ENCODE measurements around the gene GUCY1B1. TPM values are rescaled to one million over a fixed set of nuclear protein-coding genes. Genes with fewer than 3 reads are reported as not detected.

GUCY1B1 gene
- total RNA-seq, 1 experiment from 2014 or later = not detected

DNA sequence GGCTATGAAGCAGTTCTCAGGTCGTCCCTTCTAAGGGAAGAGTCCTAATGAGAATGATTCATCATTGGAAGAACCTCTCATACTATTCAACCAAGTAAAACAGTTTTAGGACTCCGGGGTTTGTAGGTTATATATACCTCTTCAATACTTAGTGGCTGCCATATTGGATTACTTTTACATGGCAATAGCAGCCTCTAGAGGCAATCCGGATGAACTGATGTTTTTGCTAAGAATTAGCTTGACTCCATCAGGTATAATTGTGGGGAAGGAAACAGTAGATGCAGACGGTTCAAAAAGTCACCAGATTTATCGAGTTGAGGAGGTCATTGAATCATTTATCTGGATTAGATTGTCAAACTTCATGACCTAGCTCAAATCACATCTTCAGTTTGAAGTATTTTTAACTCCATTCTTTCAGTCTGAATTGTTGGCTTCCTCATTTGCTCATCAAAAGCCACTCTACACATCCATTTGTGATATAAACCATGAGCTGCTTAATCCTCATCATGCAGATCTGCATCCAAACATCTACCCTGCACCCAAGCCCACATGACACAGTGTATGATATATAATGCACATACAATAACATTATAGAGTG is 28.4 kb downstream of the GUCY1B1 start:
- H3K27ac Mint-ChIP-seq (ENCODE audit: low read depth, unreplicated experiment) = no peak overlapping the region
- no peaks in the 10 kb centered on the region for H3K36me3 Mint-ChIP-seq (ENCODE audit: insufficient read depth, unreplicated experiment)
- POLR2A ChIA-PET = interaction anchor here (0.6 to 1.0 kb wide), 4 partner anchors 10 to 933 kb away, joined by 3 to 4 read pairs (median 4); no protein-coding TSS in a partner anchor
- CTCF ChIA-PET = interaction anchor here (0.5 to 3.5 kb wide), 42 partner anchors 9 to 982 kb away, joined by 3 to 43 read pairs (median 3); partner anchors contain the start of gene CTSO
- H3K27me3 Mint-ChIP-seq (ENCODE audit: insufficient read depth, unreplicated experiment) = no peaks in the 10 kb centered on the region
- intact Hi-C loops (cut with micrococcal nuclease) = loop anchor here (1.0 kb wide), 4 partner anchors 345 to 980 kb away; no protein-coding TSS in a partner anchor
- TF ChIP-seq, protein P1, sequence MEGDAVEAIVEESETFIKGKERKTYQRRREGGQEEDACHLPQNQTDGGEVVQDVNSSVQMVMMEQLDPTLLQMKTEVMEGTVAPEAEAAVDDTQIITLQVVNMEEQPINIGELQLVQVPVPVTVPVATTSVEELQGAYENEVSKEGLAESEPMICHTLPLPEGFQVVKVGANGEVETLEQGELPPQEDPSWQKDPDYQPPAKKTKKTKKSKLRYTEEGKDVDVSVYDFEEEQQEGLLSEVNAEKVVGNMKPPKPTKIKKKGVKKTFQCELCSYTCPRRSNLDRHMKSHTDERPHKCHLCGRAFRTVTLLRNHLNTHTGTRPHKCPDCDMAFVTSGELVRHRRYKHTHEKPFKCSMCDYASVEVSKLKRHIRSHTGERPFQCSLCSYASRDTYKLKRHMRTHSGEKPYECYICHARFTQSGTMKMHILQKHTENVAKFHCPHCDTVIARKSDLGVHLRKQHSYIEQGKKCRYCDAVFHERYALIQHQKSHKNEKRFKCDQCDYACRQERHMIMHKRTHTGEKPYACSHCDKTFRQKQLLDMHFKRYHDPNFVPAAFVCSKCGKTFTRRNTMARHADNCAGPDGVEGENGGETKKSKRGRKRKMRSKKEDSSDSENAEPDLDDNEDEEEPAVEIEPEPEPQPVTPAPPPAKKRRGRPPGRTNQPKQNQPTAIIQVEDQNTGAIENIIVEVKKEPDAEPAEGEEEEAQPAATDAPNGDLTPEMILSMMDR (IDR thresholded peaks at IDR 0.05; ENCODE audit: unreplicated experiment) = peak; percentile 74
- DNase-seq (ENCODE audit: unreplicated experiment) = peak; percentile 73
- H3K4me1 Mint-ChIP-seq (ENCODE audit: insufficient read depth, unreplicated experiment) = peaks cover 5% of the 10 kb centered on the region
- BruUV-seq (replicated peaks) = no TSS peak
- H3K9me3 Mint-ChIP-seq (ENCODE audit: unreplicated experiment) = no peaks in the 10 kb centered on the region
- no peak overlapping the region for H3K4me3 Mint-ChIP-seq (ENCODE audit: unreplicated experiment)

DNA sequence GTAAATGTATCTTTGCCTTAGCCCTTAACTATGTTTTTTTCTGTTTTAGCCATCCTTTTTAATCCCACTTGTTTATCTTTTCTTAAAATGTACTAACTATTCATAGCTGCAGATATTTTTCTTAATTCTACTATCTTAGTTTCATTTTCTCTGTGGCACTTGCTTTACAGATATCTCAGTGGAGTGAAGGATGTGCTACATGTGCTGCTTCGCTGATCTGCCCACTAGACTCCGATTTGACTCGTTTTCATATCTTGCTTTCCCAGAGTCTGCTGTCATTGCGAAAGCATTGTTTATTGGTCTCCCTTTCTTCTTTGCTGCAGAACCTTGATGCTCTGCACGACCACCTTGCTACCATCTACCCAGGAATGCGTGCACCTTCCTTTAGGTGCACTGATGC is 30.6 kb downstream of the GUCY1B1 start:
- Mint-ChIP-seq H3K4me3 (ENCODE audit: unreplicated experiment) (no peak overlapping the region), H3K9me3 (ENCODE audit: unreplicated experiment) (no peaks in the 10 kb centered on the region), H3K27me3 (ENCODE audit: insufficient read depth, unreplicated experiment) (no peaks in the 10 kb centered on the region), H3K27ac (ENCODE audit: low read depth, unreplicated experiment) (no peak overlapping the region), H3K36me3 (ENCODE audit: insufficient read depth, unreplicated experiment) (no peaks in the 10 kb centered on the region), H3K4me1 (ENCODE audit: insufficient read depth, unreplicated experiment) (peaks cover 5% of the 10 kb centered on the region)
- POLR2A ChIA-PET = no interaction called here
- no peak for DNase-seq (ENCODE audit: unreplicated experiment)
- TF ChIP-seq, protein P1 (IDR thresholded peaks at IDR 0.05; ENCODE audit: unreplicated experiment) = no peak
- intact Hi-C loops (cut with micrococcal nuclease) = no loop called here
- CTCF ChIA-PET = interaction anchor here (0.6 to 3.5 kb wide), 4 partner anchors 162 to 385 kb away, joined by 3 to 43 read pairs (median 4); no protein-coding TSS in a partner anchor
- BruUV-seq (replicated peaks) = no TSS peak

GRCh38 chr4:155789982-155790381 is 31.2 kb downstream of the GUCY1B1 start:
- intact Hi-C loops (cut with micrococcal nuclease) = no loop called here
- DNase-seq (ENCODE audit: unreplicated experiment) = no peak
- no peak overlapping the region for H3K4me3 Mint-ChIP-seq (ENCODE audit: unreplicated experiment)
- ChIA-PET CTCF (no interaction called here), POLR2A (interaction anchor here (0.7 to 1.0 kb wide), 2 partner anchors 11 to 245 kb away, joined by 3 to 4 read pairs; no protein-coding TSS in a partner anchor)
- H3K4me1 Mint-ChIP-seq (ENCODE audit: insufficient read depth, unreplicated experiment) = peaks cover 5% of the 10 kb centered on the region
- BruUV-seq (replicated peaks) = no TSS peak
- TF ChIP-seq, protein P1 (IDR thresholded peaks at IDR 0.05; ENCODE audit: unreplicated experiment) = no peak
- H3K27ac Mint-ChIP-seq (ENCODE audit: low read depth, unreplicated experiment) = no peak overlapping the region
- H3K9me3 Mint-ChIP-seq (ENCODE audit: unreplicated experiment) = no peaks in the 10 kb centered on the region
- H3K27me3 Mint-ChIP-seq (ENCODE audit: insufficient read depth, unreplicated experiment) = no peaks in the 10 kb centered on the region
- no peaks in the 10 kb centered on the region for H3K36me3 Mint-ChIP-seq (ENCODE audit: insufficient read depth, unreplicated experiment)

GRCh38 chr4:155794589-155795236 is 35.9 kb downstream of the GUCY1B1 start:
- Mint-ChIP-seq H3K36me3 (ENCODE audit: insufficient read depth, unreplicated experiment) (no peaks in the 10 kb centered on the region), H3K27ac (ENCODE audit: low read depth, unreplicated experiment) (no peak overlapping the region), H3K9me3 (ENCODE audit: unreplicated experiment) (no peaks in the 10 kb centered on the region), H3K4me3 (ENCODE audit: unreplicated experiment) (no peak overlapping the region), H3K4me1 (ENCODE audit: insufficient read depth, unreplicated experiment) (no peaks in the 10 kb centered on the region), H3K27me3 (ENCODE audit: insufficient read depth, unreplicated experiment) (no peaks in the 10 kb centered on the region)
- POLR2A ChIA-PET = interaction anchor here (0.7 kb wide), 1 partner anchor 159 kb away, joined by 3 read pairs; the partner anchor contains the start of gene CTSO
- intact Hi-C loops (cut with micrococcal nuclease) = no loop called here
- CTCF ChIA-PET = interaction anchor here (0.7 kb wide), 1 partner anchor 1135 kb away, joined by 3 read pairs; no protein-coding TSS in a partner anchor
- no peak for DNase-seq (ENCODE audit: unreplicated experiment)
- TF ChIP-seq, protein P1 (IDR thresholded peaks at IDR 0.05; ENCODE audit: unreplicated experiment) = no peak
- no TSS peak for BruUV-seq (replicated peaks)
